HT-29 (cell line): Measurements from ENCODE around the gene DUSP12. TPM values are rescaled to one million over a fixed set of nuclear protein-coding genes. Genes with fewer than 3 reads are reported as not detected.
"Not testable (repeated sequence)": the region's sequence is repeated elsewhere in the genome, so short reads cannot be mapped to it uniquely, and the experiment has no call there.

ENCODE experiments used
- DNase-seq: peaks from one replicate; pipeline ENCODE4 v3.0.0-alpha.2; 2015; ENCODE audit warnings: low spot score
- total RNA-seq: library from RNA; depleted of rRNA; stranded (reverse); fragments of >200 nt; shearing (Covaris generic); gene quantifications from 2 replicates; pipeline ENCODE4 v1.2.3, GENCODE V29; 2014; rRNA removed

DUSP12 gene
- total RNA-seq, result 48.9 and 52.2 TPM in 2 replicates

GRCh38 chr1:161749509-161750407, at the start of gene DUSP12:
TSS of gene DUSP12 (plus strand) at chr1:161749786. CDS start at chr1:161749802, 16 bp downstream.
- DNase-seq, result peak; percentile 92

- peak; percentile 70 for DNase-seq
Observed at GRCh38 chr1:161702250-161702649, 47.3 kb upstream of the DUSP12 start.

- no peak for DNase-seq
Observed at GRCh38 chr1:161705537-161705936, 44.0 kb upstream of the DUSP12 start.

- DNase-seq, result no peak
Observed at GRCh38 chr1:161706113-161706481, 43.5 kb upstream of the DUSP12 start.

GRCh38 chr1:161706482-161707347, 42.9 kb upstream of the DUSP12 start, which contains the start of gene FCRLA:
TSS of gene FCRLA (plus strand) at chr1:161707229. CDS start at chr1:161707265, 36 bp downstream.
- no peak for DNase-seq

GRCh38 chr1:161707503-161707902, 42.1 kb upstream of the DUSP12 start:
- DNase-seq, result no peak

GRCh38 chr1:161709373-161709772, 40.2 kb upstream of the DUSP12 start:
- DNase-seq, result no peak

GRCh38 chr1:161710560-161710959, 39.0 kb upstream of the DUSP12 start:
- no peak for DNase-seq

- no peak for DNase-seq
Observed at GRCh38 chr1:161718559-161719324, 30.8 kb upstream of the DUSP12 start.

- no peak for DNase-seq
Observed at GRCh38 chr1:161719325-161719611, 30.3 kb upstream of the DUSP12 start.

- no peak for DNase-seq
Observed at GRCh38 chr1:161720422-161720821, 29.2 kb upstream of the DUSP12 start.

GRCh38 chr1:161720956-161721737, 28.4 kb upstream of the DUSP12 start, which contains the start of gene FCRLB:
TSS of gene FCRLB (plus strand) at chr1:161721544. CDS start at chr1:161722673, 1,129 bp downstream.
- DNase-seq, result no peak

GRCh38 chr1:161721738-161722343, 27.7 kb upstream of the DUSP12 start:
- no peak for DNase-seq

- DNase-seq, result no peak
Observed at GRCh38 chr1:161722406-161722805, 27.2 kb upstream of the DUSP12 start.

GRCh38 chr1:161723459-161724141, 26.0 kb upstream of the DUSP12 start:
- peak; percentile 79 for DNase-seq

- DNase-seq, result not testable (repeated sequence)
Observed at GRCh38 chr1:161725258-161725907, 24.2 kb upstream of the DUSP12 start.

- peak; percentile 47 for DNase-seq
Observed at GRCh38 chr1:161725908-161726472, 23.6 kb upstream of the DUSP12 start.

- peak; percentile 59 for DNase-seq
Observed at GRCh38 chr1:161726473-161727255, 22.9 kb upstream of the DUSP12 start.
